ENCODE data around the gene ACTMAP. TPM values are rescaled to one million over a fixed set of nuclear protein-coding genes. Genes with fewer than 3 reads are reported as not detected.

Gene ACTMAP
- total RNA-seq, 1 donor from 2014 or later = 25.1 TPM

DNA sequence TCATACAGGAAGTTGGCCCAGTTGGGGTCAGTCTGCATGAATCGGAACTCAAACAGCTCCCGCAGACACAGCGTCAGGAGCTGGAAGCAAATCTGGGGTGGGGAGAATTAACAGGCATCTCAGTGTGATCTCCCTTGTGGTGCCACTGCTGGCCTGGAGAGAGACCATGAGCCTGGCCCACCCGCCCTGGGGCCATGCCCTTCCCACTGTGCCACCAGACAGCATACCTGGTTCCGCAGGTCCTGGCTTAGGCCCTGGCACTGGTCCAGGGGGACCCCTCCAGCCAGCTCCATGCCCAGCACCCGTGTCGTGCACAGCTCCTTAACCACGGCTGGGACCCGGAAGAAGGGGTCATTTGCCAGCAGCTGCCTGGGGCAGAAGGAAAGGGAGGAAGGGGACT, 50.2 kb downstream of the ACTMAP start:
- Mint-ChIP-seq H3K4me1 (peaks cover 6% of the 10 kb centered on the region), H3K36me3 (ENCODE audit: low read depth) (peaks cover 11% of the 10 kb centered on the region), H3K27me3 (ENCODE audit: low read depth) (no peaks in the 10 kb centered on the region), H3K9me3 (no peaks in the 10 kb centered on the region), H3K27ac (ENCODE audit: unreplicated experiment) (no peak overlapping the region), H3K4me3 (no peak overlapping the region)
- no peak for DNase-seq (ENCODE audit: low read depth, low spot score)
- TF ChIP-seq, protein P1, sequence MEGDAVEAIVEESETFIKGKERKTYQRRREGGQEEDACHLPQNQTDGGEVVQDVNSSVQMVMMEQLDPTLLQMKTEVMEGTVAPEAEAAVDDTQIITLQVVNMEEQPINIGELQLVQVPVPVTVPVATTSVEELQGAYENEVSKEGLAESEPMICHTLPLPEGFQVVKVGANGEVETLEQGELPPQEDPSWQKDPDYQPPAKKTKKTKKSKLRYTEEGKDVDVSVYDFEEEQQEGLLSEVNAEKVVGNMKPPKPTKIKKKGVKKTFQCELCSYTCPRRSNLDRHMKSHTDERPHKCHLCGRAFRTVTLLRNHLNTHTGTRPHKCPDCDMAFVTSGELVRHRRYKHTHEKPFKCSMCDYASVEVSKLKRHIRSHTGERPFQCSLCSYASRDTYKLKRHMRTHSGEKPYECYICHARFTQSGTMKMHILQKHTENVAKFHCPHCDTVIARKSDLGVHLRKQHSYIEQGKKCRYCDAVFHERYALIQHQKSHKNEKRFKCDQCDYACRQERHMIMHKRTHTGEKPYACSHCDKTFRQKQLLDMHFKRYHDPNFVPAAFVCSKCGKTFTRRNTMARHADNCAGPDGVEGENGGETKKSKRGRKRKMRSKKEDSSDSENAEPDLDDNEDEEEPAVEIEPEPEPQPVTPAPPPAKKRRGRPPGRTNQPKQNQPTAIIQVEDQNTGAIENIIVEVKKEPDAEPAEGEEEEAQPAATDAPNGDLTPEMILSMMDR (conservative IDR thresholded peaks at IDR 0.05) = no peak

DNA sequence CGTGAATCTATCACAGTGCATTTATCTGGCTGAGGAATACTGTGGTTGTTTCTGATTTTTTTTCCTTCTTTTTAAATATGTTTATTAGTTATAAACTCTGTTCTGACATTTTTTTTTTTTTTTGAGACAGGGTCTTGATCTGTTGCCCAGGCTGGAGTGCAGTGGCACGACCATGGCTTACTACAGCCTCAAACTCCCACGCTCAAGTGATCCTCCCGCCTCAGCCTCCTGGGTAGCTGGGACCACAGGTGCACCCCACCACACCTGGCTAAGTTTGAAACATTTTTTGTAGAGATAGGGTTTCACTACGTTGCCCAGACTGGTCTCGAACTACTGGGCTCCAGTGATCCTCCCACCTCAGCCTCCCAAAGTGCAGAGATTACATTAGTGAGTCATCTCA, 53.3 kb downstream of the ACTMAP start:
- no peaks in the 10 kb centered on the region for H3K4me1 Mint-ChIP-seq
- TF ChIP-seq, protein P1 (conservative IDR thresholded peaks at IDR 0.05) = no peak
- no peaks in the 10 kb centered on the region for H3K27me3 Mint-ChIP-seq (ENCODE audit: low read depth)
- DNase-seq (ENCODE audit: low read depth, low spot score) = no peak
- no peak overlapping the region for H3K27ac Mint-ChIP-seq (ENCODE audit: unreplicated experiment)
- no peaks in the 10 kb centered on the region for H3K9me3 Mint-ChIP-seq
- no peak overlapping the region for H3K4me3 Mint-ChIP-seq
- peaks cover under 1% of the 10 kb centered on the region for H3K36me3 Mint-ChIP-seq (ENCODE audit: low read depth)

DNA sequence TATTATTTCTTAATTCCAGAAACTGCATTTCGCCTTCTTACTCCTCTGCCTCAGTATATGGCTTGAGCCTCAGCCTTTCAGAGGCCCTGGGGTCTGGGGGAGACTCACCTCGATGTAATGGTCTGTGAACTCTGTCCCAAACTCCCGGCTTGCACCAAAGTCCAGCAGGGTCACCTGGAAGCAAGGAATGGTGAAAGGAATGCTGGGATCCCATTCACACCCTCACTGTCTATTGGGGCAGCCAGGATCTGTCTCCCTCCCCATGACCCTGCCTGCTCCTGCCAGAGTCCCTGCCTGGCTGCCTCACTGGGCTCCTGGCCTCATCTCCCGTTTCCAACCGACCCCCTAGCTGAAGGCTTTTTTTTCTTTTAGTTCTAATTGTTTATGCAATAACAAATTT, 54.4 kb downstream of the ACTMAP start:
- H3K4me1 Mint-ChIP-seq = peaks cover under 1% of the 10 kb centered on the region
- TF ChIP-seq, protein P1 (conservative IDR thresholded peaks at IDR 0.05) = no peak
- H3K4me3 Mint-ChIP-seq = no peak overlapping the region

DNA sequence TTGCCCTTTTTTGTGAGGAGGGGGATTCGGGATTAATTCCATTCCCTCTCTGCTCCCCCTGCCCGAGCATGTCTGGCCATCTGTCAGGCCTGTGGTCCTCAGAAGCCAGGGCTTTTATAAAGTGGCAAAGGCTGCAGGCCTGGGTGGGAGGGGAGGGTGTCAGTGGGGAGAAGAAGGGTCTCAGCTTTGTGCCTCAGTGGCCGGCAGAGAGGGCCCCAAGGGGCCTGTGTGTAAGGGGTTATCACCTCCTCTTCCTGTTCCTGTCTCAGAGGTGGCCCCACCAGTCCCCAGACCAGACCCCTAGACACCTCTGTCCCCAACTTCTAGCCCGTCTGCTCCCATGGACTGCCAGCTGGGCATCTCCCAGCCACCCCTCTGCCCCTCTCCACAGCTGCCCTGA, 56.4 kb downstream of the ACTMAP start:
- Mint-ChIP-seq H3K36me3 (ENCODE audit: low read depth) (no peaks in the 10 kb centered on the region), H3K27me3 (ENCODE audit: low read depth) (peaks cover 2% of the 10 kb centered on the region), H3K4me1 (peaks cover 5% of the 10 kb centered on the region), H3K27ac (ENCODE audit: unreplicated experiment) (no peak overlapping the region), H3K9me3 (no peaks in the 10 kb centered on the region), H3K4me3 (peak overlapping the region; percentile 57)
- DNase-seq (ENCODE audit: low read depth, low spot score) = no peak
- TF ChIP-seq, protein P1 (conservative IDR thresholded peaks at IDR 0.05) = no peak

More for the DNA sequence above, 54.4 kb downstream of the ACTMAP start:
- no peaks in the 10 kb centered on the region for H3K36me3 Mint-ChIP-seq (ENCODE audit: low read depth)
- H3K9me3 Mint-ChIP-seq = no peaks in the 10 kb centered on the region
- H3K27ac Mint-ChIP-seq (ENCODE audit: unreplicated experiment) = no peak overlapping the region
- no peak for DNase-seq (ENCODE audit: low read depth, low spot score)
- no peaks in the 10 kb centered on the region for H3K27me3 Mint-ChIP-seq (ENCODE audit: low read depth)

DNA sequence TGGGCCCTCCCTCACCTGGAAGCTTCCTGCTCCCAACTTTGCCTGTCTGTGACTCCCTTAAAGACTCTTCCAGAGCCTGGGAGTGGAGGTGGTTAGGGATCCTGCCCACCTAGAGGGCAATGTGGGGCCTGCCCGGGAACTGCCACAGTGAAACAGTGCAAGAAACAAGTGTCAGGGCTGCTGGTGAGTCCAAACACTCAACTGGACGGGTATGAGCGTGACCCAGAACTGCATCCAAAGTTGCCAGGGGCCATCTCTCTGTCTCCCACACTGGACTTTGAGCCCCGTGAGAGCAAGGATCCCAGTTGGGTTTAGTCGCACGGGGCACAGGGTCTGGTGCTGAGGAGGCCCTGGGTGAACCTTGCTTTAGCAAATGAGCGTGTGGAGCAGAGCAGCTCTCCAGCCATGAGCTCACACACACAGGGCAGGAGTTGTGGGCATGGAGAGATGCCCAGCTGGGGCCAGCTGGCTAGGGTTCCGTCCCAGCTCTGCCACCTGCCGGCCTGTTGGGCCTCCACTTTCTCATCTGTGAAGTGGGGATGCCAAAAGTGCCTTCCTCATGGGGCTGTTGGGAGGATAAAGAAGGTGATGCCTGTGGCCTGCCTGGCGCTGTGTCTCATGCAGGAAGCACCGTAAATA, 57.0 kb downstream of the ACTMAP start:
- Mint-ChIP-seq H3K4me1 (peaks cover 5% of the 10 kb centered on the region), H3K4me3 (no peak overlapping the region), H3K27ac (ENCODE audit: unreplicated experiment) (no peak overlapping the region), H3K9me3 (no peaks in the 10 kb centered on the region), H3K36me3 (ENCODE audit: low read depth) (no peaks in the 10 kb centered on the region), H3K27me3 (ENCODE audit: low read depth) (peaks cover 2% of the 10 kb centered on the region)
- TF ChIP-seq, protein P1 (conservative IDR thresholded peaks at IDR 0.05) = no peak
- no peak for DNase-seq (ENCODE audit: low read depth, low spot score)

Data from neural crest cell (in vitro differentiated cells).